ENCODE results near the gene KLHL6. TPM values are rescaled to one million over a fixed set of nuclear protein-coding genes. Genes with fewer than 3 reads are reported as not detected.

The KLHL6 gene
- total RNA-seq, 1 experiment from 2014 or later: not detected

DNA sequence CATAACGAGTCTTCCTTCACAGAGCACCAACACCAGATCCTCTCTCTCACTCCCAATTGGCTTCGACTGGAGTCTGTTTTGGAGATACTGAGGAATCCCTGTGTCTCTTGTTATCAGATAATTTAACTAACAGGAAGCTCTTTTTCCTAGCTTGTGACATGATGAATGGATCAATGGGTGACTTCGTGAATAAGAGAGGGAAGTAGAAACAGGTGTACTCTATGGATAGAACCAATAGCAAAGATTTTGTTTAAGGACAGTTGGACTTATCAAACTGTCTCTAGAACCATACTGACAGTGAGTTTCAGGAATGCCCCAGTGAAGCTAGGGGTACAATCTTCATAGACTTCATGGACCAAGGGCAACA, 29.4 kb upstream of the KLHL6 start:
- Histone ChIP-seq H3K56ac (ENCODE audit: insufficient read length, low read depth, low read length) (no peak overlapping the region), H2BK12ac (ENCODE audit: insufficient read length, low read depth, low read length) (no peak overlapping the region), H4K5ac (ENCODE audit: insufficient read length, low read depth, low read length) (no peak overlapping the region), H4K8ac (replicated peaks; ENCODE audit: insufficient read length, low read depth, low read length) (no peak overlapping the region), H3K79me1 (ENCODE audit: insufficient read depth, low read depth, low read length, poor library complexity, severe bottlenecking) (no peaks in the 10 kb centered on the region), H2AFZ (ENCODE audit: low read length) (no peak overlapping the region), H3K14ac (ENCODE audit: insufficient read depth, low read length) (no peak overlapping the region), H3K18ac (ENCODE audit: insufficient read length, low read depth, low read length) (no peak overlapping the region), H2BK15ac (ENCODE audit: low read depth, low read length) (no peak overlapping the region), H2BK20ac (ENCODE audit: low read depth, low read length, poor library complexity, severe bottlenecking) (no peak overlapping the region), H3K4me1 (ENCODE audit: insufficient read depth, low read length) (no peaks in the 10 kb centered on the region), H3K79me2 (ENCODE audit: insufficient read depth, low read length) (no peaks in the 10 kb centered on the region), H3K4ac (ENCODE audit: low read depth, low read length) (no peak overlapping the region), H3K23ac (ENCODE audit: insufficient read length, low read depth, low read length) (no peak overlapping the region), H2BK5ac (ENCODE audit: insufficient read length, low read length) (no peak overlapping the region), H3T11ph (ENCODE audit: low read length) (no peak overlapping the region), H3K27ac (ENCODE audit: insufficient read length, low read depth, low read length) (no peak overlapping the region), H3K27me3 (ENCODE audit: insufficient read depth, low read length) (no peaks in the 10 kb centered on the region), H4K20me1 (ENCODE audit: control insufficient read depth, insufficient read depth, insufficient read length) (no peaks in the 10 kb centered on the region), H3K23me2 (ENCODE audit: insufficient read length, low read depth, low read length, poor library complexity, severe bottlenecking) (no peaks in the 10 kb centered on the region), H2BK120ac (ENCODE audit: low read depth, low read length, poor library complexity, severe bottlenecking) (no peak overlapping the region), H2AK5ac (ENCODE audit: insufficient read length, low read length) (no peak overlapping the region), H3K9me3 (ENCODE audit: control insufficient read depth, low read depth, low read length) (no peaks in the 10 kb centered on the region), H3K9ac (ENCODE audit: extremely low read depth, insufficient read length, low read length) (no peak overlapping the region), H4K91ac (ENCODE audit: insufficient read length, low read depth, low read length) (no peak overlapping the region), H3K4me2 (ENCODE audit: insufficient read depth, insufficient read length, low read length) (no peak overlapping the region)
- no peak for DNase-seq
- no CpG with 5 or more reads among the region's 3 CpGs for WGBS (ENCODE audit: extremely low coverage, insufficient read length, low lambda C conversion rate)
- H3K27ac Mint-ChIP-seq: no peak overlapping the region
- TF ChIP-seq, protein P1, sequence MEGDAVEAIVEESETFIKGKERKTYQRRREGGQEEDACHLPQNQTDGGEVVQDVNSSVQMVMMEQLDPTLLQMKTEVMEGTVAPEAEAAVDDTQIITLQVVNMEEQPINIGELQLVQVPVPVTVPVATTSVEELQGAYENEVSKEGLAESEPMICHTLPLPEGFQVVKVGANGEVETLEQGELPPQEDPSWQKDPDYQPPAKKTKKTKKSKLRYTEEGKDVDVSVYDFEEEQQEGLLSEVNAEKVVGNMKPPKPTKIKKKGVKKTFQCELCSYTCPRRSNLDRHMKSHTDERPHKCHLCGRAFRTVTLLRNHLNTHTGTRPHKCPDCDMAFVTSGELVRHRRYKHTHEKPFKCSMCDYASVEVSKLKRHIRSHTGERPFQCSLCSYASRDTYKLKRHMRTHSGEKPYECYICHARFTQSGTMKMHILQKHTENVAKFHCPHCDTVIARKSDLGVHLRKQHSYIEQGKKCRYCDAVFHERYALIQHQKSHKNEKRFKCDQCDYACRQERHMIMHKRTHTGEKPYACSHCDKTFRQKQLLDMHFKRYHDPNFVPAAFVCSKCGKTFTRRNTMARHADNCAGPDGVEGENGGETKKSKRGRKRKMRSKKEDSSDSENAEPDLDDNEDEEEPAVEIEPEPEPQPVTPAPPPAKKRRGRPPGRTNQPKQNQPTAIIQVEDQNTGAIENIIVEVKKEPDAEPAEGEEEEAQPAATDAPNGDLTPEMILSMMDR (conservative IDR thresholded peaks at IDR 0.05): no peak
- H3K36me3 Mint-ChIP-seq (ENCODE audit: insufficient read depth in 1 of 3, low read depth in 3 of 3): no peaks in the 10 kb centered on the region
- H3K4me3 Mint-ChIP-seq: no peak overlapping the region
- no peaks in the 10 kb centered on the region for H3K27me3 Mint-ChIP-seq (ENCODE audit: low read depth)
- H3K9me3 Mint-ChIP-seq: no peaks in the 10 kb centered on the region
- H3K4me1 Mint-ChIP-seq: peaks cover 14 to 17% of the 10 kb centered on the region in 2 experiments

Data from H9 (cell line).